Measurements from ENCODE around the gene POU2AF1. TPM values are rescaled to one million over a fixed set of nuclear protein-coding genes. Genes with fewer than 3 reads are reported as not detected.

POU2AF1 gene
- total RNA-seq, 1 donor from 2014 or later, result 12.9 TPM

- DNase-seq (ENCODE audit: low spot score), result no peak
These were observed 17.8 kb downstream of the POU2AF1 start for GRCh38 chr11:111361052-111361801.

DNA sequence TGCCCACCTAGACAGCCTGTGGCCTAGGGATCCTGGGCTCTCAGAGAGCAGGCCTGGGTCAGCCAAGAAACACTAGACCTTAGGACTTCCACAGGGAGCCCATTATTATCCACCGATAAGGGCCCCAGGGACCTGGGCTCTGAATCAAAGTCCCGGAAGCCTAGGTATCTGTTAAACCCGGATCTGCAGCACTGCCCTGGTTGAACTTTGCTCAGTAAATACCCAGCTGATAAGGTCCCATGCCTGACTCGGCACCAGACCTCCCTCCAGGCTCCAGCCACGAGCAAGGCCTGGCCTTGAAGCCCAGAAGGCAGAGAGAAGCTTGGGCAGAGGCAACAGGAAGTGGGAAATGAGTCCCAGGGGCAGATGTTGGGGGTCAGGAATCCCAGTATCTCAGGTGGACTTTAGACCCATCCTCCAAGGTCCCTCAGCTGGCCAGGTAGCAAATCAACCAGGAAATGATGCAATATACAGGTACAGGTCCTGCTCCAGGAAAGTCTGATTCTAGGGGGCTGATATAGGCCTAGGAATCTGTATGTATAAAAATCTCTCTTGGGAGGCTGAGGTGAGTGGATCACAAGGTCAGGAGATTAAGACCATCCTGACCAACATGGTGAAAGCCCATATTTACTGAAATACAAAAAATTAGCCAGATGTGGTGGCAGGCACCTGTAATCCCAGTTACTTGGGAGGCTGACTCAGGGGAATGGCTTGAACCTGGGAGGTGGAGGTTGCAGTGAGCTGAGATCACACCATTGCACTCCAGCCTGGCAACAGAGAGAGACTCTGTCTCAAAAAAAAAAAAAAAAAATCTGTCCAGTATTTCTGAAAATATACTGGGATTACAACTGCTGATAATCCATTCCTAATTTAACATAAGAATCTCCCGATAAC is 18.7 kb downstream of the POU2AF1 start:
- peak; percentile 92 for DNase-seq (ENCODE audit: low spot score)

DNA sequence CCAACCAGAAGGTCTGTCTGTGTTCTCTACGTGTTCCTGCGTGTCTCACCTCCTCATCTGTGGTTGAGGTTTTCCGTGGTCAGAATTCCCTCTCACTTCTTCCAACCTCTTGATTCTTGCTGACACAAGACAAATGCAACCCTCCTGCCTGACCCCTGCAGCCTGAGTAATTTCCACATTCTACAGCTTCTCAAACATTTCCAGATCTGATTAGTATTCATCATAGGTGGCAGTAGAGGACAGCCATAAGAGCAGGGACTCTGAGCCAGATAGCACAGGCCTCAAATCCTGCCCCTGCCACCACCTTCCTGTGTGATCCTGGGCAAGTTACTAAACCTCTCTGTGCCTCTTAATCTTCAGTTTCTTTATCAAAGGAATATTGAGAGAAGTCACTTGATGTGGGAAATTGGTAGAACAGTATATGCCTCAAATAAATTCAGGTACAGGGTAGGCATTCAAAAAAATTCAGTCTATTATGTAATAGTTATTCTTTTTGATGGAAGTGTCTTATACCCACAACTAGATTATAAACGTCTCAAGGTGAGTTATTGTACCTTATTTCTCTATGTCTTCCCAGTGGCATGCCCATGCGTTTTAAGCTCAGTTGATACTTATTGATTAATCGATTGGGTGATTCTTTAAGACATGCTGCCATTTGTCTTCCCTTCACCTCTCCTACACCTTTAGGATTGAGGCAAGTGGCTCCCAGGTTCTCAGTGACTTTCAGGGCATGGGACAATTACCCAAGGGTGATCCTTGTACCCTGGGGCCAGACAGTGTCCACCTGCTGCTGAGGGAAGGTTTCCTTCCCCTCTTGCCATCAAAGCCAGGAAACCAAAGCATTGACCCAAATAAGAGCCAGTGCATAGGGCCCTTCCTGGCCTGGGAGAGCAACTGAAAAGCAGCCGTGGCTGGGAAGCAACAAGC is 19.6 kb downstream of the POU2AF1 start:
- DNase-seq (ENCODE audit: low spot score), result no peak

- DNase-seq (ENCODE audit: low spot score), result no peak
These were observed 20.8 kb downstream of the POU2AF1 start for GRCh38 chr11:111358038-111359001.

DNA sequence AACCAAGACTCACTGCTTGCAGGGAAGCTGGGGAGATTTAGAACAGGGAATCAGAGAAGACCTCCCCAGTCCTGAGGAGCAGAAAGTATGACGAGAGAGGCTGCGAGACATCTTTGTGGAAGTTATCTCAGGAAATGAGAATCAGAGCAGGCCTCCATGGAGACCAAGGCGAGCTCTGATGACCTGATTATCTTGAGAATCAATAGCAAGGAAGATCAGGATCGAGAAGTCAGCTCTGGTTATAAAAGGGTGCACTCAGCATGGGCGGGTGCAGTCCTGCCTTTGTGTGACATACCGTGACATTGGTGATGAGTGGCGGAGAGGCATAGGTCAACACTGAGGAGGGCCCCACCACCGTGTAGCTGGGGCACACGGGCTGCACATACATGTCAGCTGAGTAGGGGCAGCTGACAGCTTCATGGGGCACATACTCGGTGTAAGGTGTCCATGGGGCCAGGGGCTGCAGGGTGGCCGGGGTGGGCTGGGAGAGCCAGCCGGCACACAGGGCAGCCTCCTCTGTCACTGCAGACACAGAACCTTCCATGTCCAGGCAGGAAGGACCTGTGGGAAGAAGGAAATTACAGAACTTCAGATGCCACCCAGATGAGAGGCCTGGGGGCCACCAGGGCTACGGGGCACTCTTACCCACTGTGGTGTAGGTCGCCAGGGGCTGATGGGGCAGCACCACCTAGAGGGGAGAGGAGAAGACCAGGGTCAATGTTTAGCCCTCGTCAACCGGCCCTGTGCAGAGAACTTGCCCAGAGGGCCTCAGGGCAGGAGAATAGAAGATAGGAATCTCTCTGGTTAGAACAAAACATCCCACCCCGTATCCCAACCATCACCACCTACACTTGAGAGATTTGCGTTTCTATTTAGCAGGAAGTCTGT is 21.7 kb downstream of the POU2AF1 start:
- no peak for DNase-seq (ENCODE audit: low spot score)

- no peak for DNase-seq (ENCODE audit: low spot score)
These were observed 22.4 kb downstream of the POU2AF1 start for GRCh38 chr11:111356660-111357048.

GRCh38 chr11:111355956-111356659 is 23.0 kb downstream of the POU2AF1 start:
- DNase-seq (ENCODE audit: low spot score), result no peak

DNA sequence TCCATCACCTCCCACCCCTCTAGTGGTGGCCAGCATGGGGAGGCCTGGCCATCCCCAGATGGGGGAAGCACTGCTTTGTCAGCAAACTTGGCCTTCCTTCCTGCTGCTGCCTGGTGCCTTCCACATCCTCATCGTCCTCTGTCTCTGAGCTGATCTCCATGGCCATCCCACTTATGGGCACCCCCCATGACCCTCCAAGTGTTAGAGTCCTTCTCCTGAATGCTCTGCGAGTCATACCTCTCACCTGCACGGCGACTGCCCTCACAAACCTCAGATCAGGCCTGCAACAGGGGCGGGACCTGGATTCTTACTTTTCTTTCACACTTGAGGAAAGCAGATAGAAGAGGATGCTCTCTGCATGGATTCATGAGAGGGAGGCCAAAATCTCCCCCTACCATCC is 24.0 kb downstream of the POU2AF1 start:
- DNase-seq (ENCODE audit: low spot score), result no peak

- DNase-seq (ENCODE audit: low spot score), result no peak
These were observed 24.5 kb downstream of the POU2AF1 start for GRCh38 chr11:111354601-111354891.

DNA sequence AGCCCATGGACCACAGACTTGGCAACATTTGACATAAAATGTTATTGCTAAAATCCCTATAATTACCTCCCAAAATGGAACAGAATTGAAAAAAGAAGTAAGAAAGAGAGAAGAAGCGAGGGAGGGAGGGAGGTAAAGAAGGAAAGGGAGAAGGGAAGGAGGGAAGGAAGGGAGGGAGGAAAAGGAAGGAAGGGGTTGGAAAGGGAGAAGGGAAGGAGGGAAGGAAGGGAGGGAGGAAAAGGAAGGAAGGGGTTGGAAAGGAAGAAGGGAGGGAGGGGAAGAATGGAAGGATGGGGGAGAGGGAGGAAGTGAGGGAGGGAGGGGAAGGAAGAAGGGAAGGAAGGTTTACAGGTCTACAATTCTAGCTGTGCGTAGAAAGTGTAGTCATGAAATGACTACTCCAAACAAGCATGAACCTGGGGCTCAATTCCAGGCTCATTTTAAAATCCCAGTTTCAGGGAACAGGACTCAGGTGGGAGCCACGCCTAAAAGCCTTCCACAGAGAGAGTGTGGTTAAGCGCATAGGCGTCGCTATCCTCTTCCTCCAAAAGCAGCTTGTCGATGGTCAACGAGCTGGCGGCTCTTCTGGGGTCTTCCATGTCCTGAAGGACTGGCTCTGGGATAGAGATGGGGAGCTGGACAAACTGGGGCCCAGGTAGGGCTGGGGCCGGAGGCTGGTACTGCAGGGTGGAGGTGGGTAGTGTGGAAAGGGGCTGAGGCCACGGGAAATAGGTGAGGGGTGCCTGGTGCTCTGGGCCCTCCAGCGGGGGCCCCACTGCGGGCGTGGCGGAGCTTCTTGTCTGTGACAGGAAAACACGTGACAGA is 25.1 kb downstream of the POU2AF1 start:
- no peak for DNase-seq (ENCODE audit: low spot score)

DNA sequence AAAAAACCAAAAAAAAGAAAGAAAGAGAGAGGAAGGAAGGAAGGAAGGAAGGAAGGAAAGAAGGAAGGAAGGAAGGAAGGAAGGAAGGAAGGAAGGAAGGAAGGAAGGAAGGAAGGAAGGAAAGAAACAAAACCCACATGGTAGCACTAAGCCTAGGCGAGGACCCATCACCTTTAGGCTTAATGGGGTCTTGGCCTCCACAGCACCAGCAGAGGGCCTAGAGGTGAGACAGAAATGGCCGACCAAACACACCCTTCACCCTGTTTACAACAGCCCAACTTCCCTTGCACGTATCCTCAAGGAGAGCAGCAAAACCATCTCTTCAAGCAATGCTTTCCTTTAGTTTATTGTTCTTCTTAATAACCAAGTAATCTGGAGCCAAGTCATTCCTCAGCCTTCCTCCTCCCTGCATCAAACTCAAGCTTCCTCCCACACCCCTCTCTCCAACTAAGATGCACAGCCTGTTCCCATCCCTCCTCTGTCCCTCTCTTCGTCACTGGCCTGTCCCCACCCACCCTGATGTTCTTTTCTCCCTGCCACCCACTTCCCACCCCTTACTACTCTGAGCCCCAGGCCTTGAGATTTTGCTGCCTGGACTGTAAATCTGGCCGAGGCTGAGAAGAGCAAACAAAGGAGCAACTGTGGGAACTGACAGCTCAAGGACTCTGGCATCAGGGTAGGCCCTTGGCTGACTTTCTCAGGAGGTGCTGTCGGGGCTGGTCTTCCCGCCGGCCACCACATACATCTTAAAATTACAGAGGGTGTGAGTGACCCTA is 26.0 kb downstream of the POU2AF1 start:
- no peak for DNase-seq (ENCODE audit: low spot score)

GRCh38 chr11:111352231-111352746 is 26.8 kb downstream of the POU2AF1 start:
- DNase-seq (ENCODE audit: low spot score), result no peak

- no peak for DNase-seq (ENCODE audit: low spot score)
These were observed 27.6 kb downstream of the POU2AF1 start for GRCh38 chr11:111351374-111352055.

- DNase-seq (ENCODE audit: low spot score), result no peak
These were observed 28.3 kb downstream of the POU2AF1 start for GRCh38 chr11:111350811-111351210.

- no peak for DNase-seq (ENCODE audit: low spot score)
These were observed 29.8 kb downstream of the POU2AF1 start for GRCh38 chr11:111349191-111349695.

GRCh38 chr11:111348147-111348546 is 30.9 kb downstream of the POU2AF1 start:
- no peak for DNase-seq (ENCODE audit: low spot score)
